Endothelial cell of umbilical vein (primary cell): ENCODE results near the gene ALDH3B2.

Experiments
- POLR2A ChIP-seq: IDR thresholded peaks from 2 replicates; pipeline ENCODE4 v1.6.1; 2012; ENCODE audit warnings: low read depth, mild to moderate bottlenecking, control low read depth, low read length
- POLR2AphosphoS5 ChIP-seq: IDR thresholded peaks from 2 replicates; pipeline ENCODE4 v1.6.1; 2012; ENCODE audit warnings: low read depth, mild to moderate bottlenecking, control low read depth, low read length, moderate library complexity; ENCODE audit not compliant: insufficient read depth
- TF ChIP-seq, protein P1 (sequence below), 2 donors: IDR thresholded peaks; 1 replicate in 1 of 2; 2 replicates in 1 of 2; pipeline ENCODE4 v1.5.1; 2011; ENCODE audit warnings: low read length in 2 of 2, mild to moderate bottlenecking in 2 of 2, moderate library complexity in 2 of 2, control low read depth in 1 of 2, inconsistent platforms in 1 of 2, low read depth in 1 of 2; ENCODE audit not compliant: insufficient read depth in 1 of 2; ENCODE audit errors: extremely low read depth in 1 of 2

DNA sequence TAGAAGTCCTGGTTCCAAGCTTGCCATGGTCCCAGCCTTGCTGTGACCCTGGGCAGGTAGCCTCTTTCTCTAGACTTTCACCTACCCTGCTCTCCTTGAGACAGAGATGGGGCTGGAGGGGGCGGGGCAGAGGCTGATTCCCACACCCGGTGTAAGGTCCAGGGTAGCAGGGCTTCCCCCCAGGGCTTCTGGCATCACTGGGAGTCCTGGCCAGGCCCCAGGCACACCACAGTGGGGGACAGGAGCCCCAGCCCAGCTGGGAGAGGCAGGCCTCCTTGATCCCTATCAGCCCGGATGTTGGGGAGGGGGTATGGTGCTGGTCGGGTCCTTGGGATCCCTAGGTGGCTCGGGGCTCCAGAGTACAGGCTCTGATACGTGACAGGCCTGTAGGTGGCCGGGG is 43.0 kb downstream of the ALDH3B2 start:
- no peak for TF ChIP-seq POLR2AphosphoS5
- TF ChIP-seq POLR2A, result no peak
- TF ChIP-seq, protein P1, sequence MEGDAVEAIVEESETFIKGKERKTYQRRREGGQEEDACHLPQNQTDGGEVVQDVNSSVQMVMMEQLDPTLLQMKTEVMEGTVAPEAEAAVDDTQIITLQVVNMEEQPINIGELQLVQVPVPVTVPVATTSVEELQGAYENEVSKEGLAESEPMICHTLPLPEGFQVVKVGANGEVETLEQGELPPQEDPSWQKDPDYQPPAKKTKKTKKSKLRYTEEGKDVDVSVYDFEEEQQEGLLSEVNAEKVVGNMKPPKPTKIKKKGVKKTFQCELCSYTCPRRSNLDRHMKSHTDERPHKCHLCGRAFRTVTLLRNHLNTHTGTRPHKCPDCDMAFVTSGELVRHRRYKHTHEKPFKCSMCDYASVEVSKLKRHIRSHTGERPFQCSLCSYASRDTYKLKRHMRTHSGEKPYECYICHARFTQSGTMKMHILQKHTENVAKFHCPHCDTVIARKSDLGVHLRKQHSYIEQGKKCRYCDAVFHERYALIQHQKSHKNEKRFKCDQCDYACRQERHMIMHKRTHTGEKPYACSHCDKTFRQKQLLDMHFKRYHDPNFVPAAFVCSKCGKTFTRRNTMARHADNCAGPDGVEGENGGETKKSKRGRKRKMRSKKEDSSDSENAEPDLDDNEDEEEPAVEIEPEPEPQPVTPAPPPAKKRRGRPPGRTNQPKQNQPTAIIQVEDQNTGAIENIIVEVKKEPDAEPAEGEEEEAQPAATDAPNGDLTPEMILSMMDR (IDR thresholded peaks at IDR 0.05; ENCODE audit: extremely low read depth in 1 of 2, insufficient read depth in 1 of 2, low read depth in 1 of 2, low read length in 2 of 2), result no peak
